ENCODE data around the gene RFX5. TPM values are rescaled to one million over a fixed set of nuclear protein-coding genes. Genes with fewer than 3 reads are reported as not detected.
"Not testable (repeated sequence)": the region's sequence is repeated elsewhere in the genome, so short reads cannot be mapped to it uniquely, and the experiment has no call there.

RFX5 gene
- total RNA-seq, 1 donor from 2014 or later = 68.9 TPM

GRCh38 chr1:151370211-151370911 is 23.3 kb upstream of the RFX5 start:
- H3K4me3 Mint-ChIP-seq (ENCODE audit: low read depth) = no peak overlapping the region
- no peak overlapping the region for H3K27ac Mint-ChIP-seq
- intact Hi-C loops (cut with micrococcal nuclease) = no loop called here
- no peak for DNase-seq (ENCODE audit: low spot score)
- H3K4me1 Mint-ChIP-seq (ENCODE audit: low read depth) = no peaks in the 10 kb centered on the region
- H3K27me3 Mint-ChIP-seq (ENCODE audit: low read depth) = no peaks in the 10 kb centered on the region
- no peaks in the 10 kb centered on the region for H3K36me3 Mint-ChIP-seq (ENCODE audit: low read depth)
- H3K9me3 Mint-ChIP-seq = no peaks in the 10 kb centered on the region

- intact Hi-C loops (cut with micrococcal nuclease) = no loop called here
- DNase-seq (ENCODE audit: low spot score) = no peak
- Mint-ChIP-seq H3K9me3 (no peaks in the 10 kb centered on the region), H3K4me1 (ENCODE audit: low read depth) (no peaks in the 10 kb centered on the region), H3K27ac (no peak overlapping the region), H3K27me3 (ENCODE audit: low read depth) (no peaks in the 10 kb centered on the region), H3K36me3 (ENCODE audit: low read depth) (no peaks in the 10 kb centered on the region), H3K4me3 (ENCODE audit: low read depth) (no peak overlapping the region)
Measured at GRCh38 chr1:151369621-151370048, 22.6 kb upstream of the RFX5 start.

GRCh38 chr1:151369302-151369610 is 22.2 kb upstream of the RFX5 start:
- H3K9me3 Mint-ChIP-seq = no peaks in the 10 kb centered on the region
- no peak for DNase-seq (ENCODE audit: low spot score)
- no peak overlapping the region for H3K4me3 Mint-ChIP-seq (ENCODE audit: low read depth)
- H3K27me3 Mint-ChIP-seq (ENCODE audit: low read depth) = no peaks in the 10 kb centered on the region
- intact Hi-C loops (cut with micrococcal nuclease) = no loop called here
- H3K27ac Mint-ChIP-seq = no peak overlapping the region
- H3K36me3 Mint-ChIP-seq (ENCODE audit: low read depth) = no peaks in the 10 kb centered on the region
- no peaks in the 10 kb centered on the region for H3K4me1 Mint-ChIP-seq (ENCODE audit: low read depth)

GRCh38 chr1:151368393-151369301 is 21.6 kb upstream of the RFX5 start:
- H3K36me3 Mint-ChIP-seq (ENCODE audit: low read depth) = no peaks in the 10 kb centered on the region
- H3K4me1 Mint-ChIP-seq (ENCODE audit: low read depth) = no peaks in the 10 kb centered on the region
- no peak overlapping the region for H3K27ac Mint-ChIP-seq
- H3K4me3 Mint-ChIP-seq (ENCODE audit: low read depth) = no peak overlapping the region
- intact Hi-C loops (cut with micrococcal nuclease) = no loop called here
- no peak for DNase-seq (ENCODE audit: low spot score)
- no peaks in the 10 kb centered on the region for H3K27me3 Mint-ChIP-seq (ENCODE audit: low read depth)
- H3K9me3 Mint-ChIP-seq = no peaks in the 10 kb centered on the region

GRCh38 chr1:151367658-151368392 is 20.8 kb upstream of the RFX5 start:
- Mint-ChIP-seq H3K9me3 (peaks cover 1% of the 10 kb centered on the region), H3K4me3 (ENCODE audit: low read depth) (no peak overlapping the region), H3K36me3 (ENCODE audit: low read depth) (no peaks in the 10 kb centered on the region), H3K4me1 (ENCODE audit: low read depth) (no peaks in the 10 kb centered on the region), H3K27me3 (ENCODE audit: low read depth) (no peaks in the 10 kb centered on the region), H3K27ac (no peak overlapping the region)
- intact Hi-C loops (cut with micrococcal nuclease) = no loop called here
- DNase-seq (ENCODE audit: low spot score) = no peak

- peaks cover 21% of the 10 kb centered on the region for H3K9me3 Mint-ChIP-seq
- intact Hi-C loops (cut with micrococcal nuclease) = no loop called here
- H3K36me3 Mint-ChIP-seq (ENCODE audit: low read depth) = no peaks in the 10 kb centered on the region
Measured at GRCh38 chr1:151364996-151365395, 17.9 kb upstream of the RFX5 start.

GRCh38 chr1:151362308-151363155 is 15.5 kb upstream of the RFX5 start:
- no peaks in the 10 kb centered on the region for H3K4me1 Mint-ChIP-seq (ENCODE audit: low read depth)
- no peaks in the 10 kb centered on the region for H3K36me3 Mint-ChIP-seq (ENCODE audit: low read depth)
- intact Hi-C loops (cut with micrococcal nuclease) = no loop called here
- no peak for DNase-seq (ENCODE audit: low spot score)
- H3K4me3 Mint-ChIP-seq (ENCODE audit: low read depth) = no peak overlapping the region
- H3K9me3 Mint-ChIP-seq = peaks cover 21% of the 10 kb centered on the region
- H3K27ac Mint-ChIP-seq = no peak overlapping the region
- no peaks in the 10 kb centered on the region for H3K27me3 Mint-ChIP-seq (ENCODE audit: low read depth)

More at GRCh38 chr1:151364996-151365395, 17.9 kb upstream of the RFX5 start:
- Mint-ChIP-seq H3K4me1 (ENCODE audit: low read depth) (no peaks in the 10 kb centered on the region), H3K4me3 (ENCODE audit: low read depth) (no peak overlapping the region), H3K27ac (no peak overlapping the region), H3K27me3 (ENCODE audit: low read depth) (no peaks in the 10 kb centered on the region)
- DNase-seq (ENCODE audit: low spot score) = no peak

GRCh38 chr1:151361883-151362282 is 14.8 kb upstream of the RFX5 start:
- H3K27me3 Mint-ChIP-seq (ENCODE audit: low read depth) = no peaks in the 10 kb centered on the region
- peaks cover 21% of the 10 kb centered on the region for H3K9me3 Mint-ChIP-seq
- intact Hi-C loops (cut with micrococcal nuclease) = no loop called here
- DNase-seq (ENCODE audit: low spot score) = no peak
- no peaks in the 10 kb centered on the region for H3K36me3 Mint-ChIP-seq (ENCODE audit: low read depth)
- no peaks in the 10 kb centered on the region for H3K4me1 Mint-ChIP-seq (ENCODE audit: low read depth)
- no peak overlapping the region for H3K4me3 Mint-ChIP-seq (ENCODE audit: low read depth)
- no peak overlapping the region for H3K27ac Mint-ChIP-seq

- no peak overlapping the region for H3K27ac Mint-ChIP-seq
- no peak for DNase-seq (ENCODE audit: low spot score)
- peaks cover 8% of the 10 kb centered on the region for H3K36me3 Mint-ChIP-seq (ENCODE audit: low read depth)
- H3K4me1 Mint-ChIP-seq (ENCODE audit: low read depth) = no peaks in the 10 kb centered on the region
- peaks cover 6% of the 10 kb centered on the region for H3K27me3 Mint-ChIP-seq (ENCODE audit: low read depth)
- peaks cover 16% of the 10 kb centered on the region for H3K9me3 Mint-ChIP-seq
- intact Hi-C loops (cut with micrococcal nuclease) = no loop called here
- no peak overlapping the region for H3K4me3 Mint-ChIP-seq (ENCODE audit: low read depth)
Measured at GRCh38 chr1:151356696-151357095, 9.6 kb upstream of the RFX5 start.

- Mint-ChIP-seq H3K36me3 (ENCODE audit: low read depth) (peaks cover 8% of the 10 kb centered on the region), H3K4me1 (ENCODE audit: low read depth) (peaks cover 9% of the 10 kb centered on the region), H3K27ac (no peak overlapping the region), H3K27me3 (ENCODE audit: low read depth) (peaks cover 6% of the 10 kb centered on the region), H3K9me3 (peaks cover 9% of the 10 kb centered on the region), H3K4me3 (ENCODE audit: low read depth) (no peak overlapping the region)
- intact Hi-C loops (cut with micrococcal nuclease) = no loop called here
- no peak for DNase-seq (ENCODE audit: low spot score)
Measured at GRCh38 chr1:151352021-151352718, 5.1 kb upstream of the RFX5 start.

- H3K27ac Mint-ChIP-seq; DNase-seq (ENCODE audit: low spot score); intact Hi-C loops (cut with micrococcal nuclease); H3K4me3 Mint-ChIP-seq (ENCODE audit: low read depth); H3K27me3 Mint-ChIP-seq (ENCODE audit: low read depth); H3K9me3 Mint-ChIP-seq: not testable (repeated sequence)
- Mint-ChIP-seq H3K4me1 (ENCODE audit: low read depth) (peaks cover 20% of the 10 kb centered on the region), H3K36me3 (ENCODE audit: low read depth) (peaks cover 20% of the 10 kb centered on the region)
Measured at GRCh38 chr1:151350323-151350722, 3.3 kb upstream of the RFX5 start.
